SK-N-MC (cell line): ENCODE results near the gene ELAC2.
"Not testable (repeated sequence)": the region's sequence is repeated elsewhere in the genome, so short reads cannot be mapped to it uniquely, and the experiment has no call there.

Experiments used
- DNase-seq: peaks from one replicate; pipeline ENCODE4 v3.0.0-alpha.2; 2011; ENCODE audit warnings: low read depth, low spot score
- H3K27ac ChIP-seq: fragments of 200-600 bp; sonication (generic); 2 replicates; pipeline ENCODE4 v1.5.1; 2016; ENCODE audit warnings: mixed run types
- H3K36me3 ChIP-seq: fragments of 200-600 bp; sonication (generic); 2 replicates; pipeline ENCODE4 v1.6.1; 2017; ENCODE audit warnings: antibody characterized with exemption, low read length, mixed read lengths; ENCODE audit not compliant: insufficient read depth
- H3K4me3 ChIP-seq: fragments of 200-600 bp; sonication (generic); 2 replicates; pipeline ENCODE4 v1.5.1; 2016
- H3K9ac ChIP-seq: fragments of 200-600 bp; sonication (generic); 2 replicates; pipeline ENCODE4 v1.8.0; 2017; ENCODE audit warnings: mixed run types, mixed read lengths; ENCODE audit not compliant: insufficient read length
- H3K9me3 ChIP-seq: fragments of 200-600 bp; sonication (generic); 2 replicates; pipeline ENCODE4 v1.6.1; 2017; ENCODE audit warnings: low read depth, mild to moderate bottlenecking, antibody characterized with exemption, low read length, moderate library complexity, mixed read lengths
- EZH2 ChIP-seq: fragments of 200-600 bp; sonication (generic); IDR thresholded peaks from one replicate; pipeline ENCODE4 v1.6.1; 2017; ENCODE audit warnings: antibody characterized with exemption
- FOXP2 ChIP-seq: optimal IDR thresholded peaks from 2 replicates; pipeline ENCODE3; 2011; ENCODE audit warnings: mild to moderate bottlenecking, moderate library complexity; ENCODE audit not compliant: insufficient read depth; ENCODE audit errors: extremely low read length, control extremely low read depth
- POLR2AphosphoS5 ChIP-seq: IDR thresholded peaks from 2 replicates; pipeline ENCODE4 v1.6.1; 2012; ENCODE audit warnings: mild to moderate bottlenecking, low read depth, low read length, borderline replicate concordance

ELAC2 gene

GRCh38 chr17:12987120-12987519, 30.7 kb downstream of the ELAC2 start:
- no peak for DNase-seq
- no peak overlapping the region for H3K27ac ChIP-seq
- H3K36me3 ChIP-seq, result peaks cover 8% of the 10 kb centered on the region

GRCh38 chr17:12985431-12986293, 32.2 kb downstream of the ELAC2 start:
- H3K4me3 ChIP-seq, result no peak overlapping the region
- H3K9ac ChIP-seq, result no peak overlapping the region
- no peaks in the 10 kb centered on the region for H3K36me3 ChIP-seq
- TF ChIP-seq FOXP2 (no peak), EZH2 (no peak), POLR2AphosphoS5 (no peak)
- no peaks in the 10 kb centered on the region for H3K9me3 ChIP-seq
- no peak overlapping the region for H3K27ac ChIP-seq
- DNase-seq, result no peak

More at GRCh38 chr17:12987120-12987519, 30.7 kb downstream of the ELAC2 start:
- Histone ChIP-seq H3K9me3 (no peaks in the 10 kb centered on the region), H3K4me3 (no peak overlapping the region), H3K9ac (no peak overlapping the region)
- TF ChIP-seq POLR2AphosphoS5, result no peak
- TF ChIP-seq FOXP2, result no peak
- TF ChIP-seq EZH2, result no peak

GRCh38 chr17:12983991-12984884, 33.6 kb downstream of the ELAC2 start:
- TF ChIP-seq EZH2 (no peak), FOXP2 (no peak), POLR2AphosphoS5 (no peak)
- Histone ChIP-seq H3K9me3 (no peaks in the 10 kb centered on the region), H3K36me3 (no peaks in the 10 kb centered on the region), H3K4me3 (no peak overlapping the region), H3K9ac (no peak overlapping the region), H3K27ac (no peak overlapping the region)
- DNase-seq, result no peak

GRCh38 chr17:12982224-12982623, 35.6 kb downstream of the ELAC2 start:
- TF ChIP-seq POLR2AphosphoS5 (no peak), EZH2 (no peak)
- Histone ChIP-seq H3K4me3 (no peak overlapping the region), H3K36me3 (no peaks in the 10 kb centered on the region), H3K9ac (no peak overlapping the region), H3K9me3 (no peaks in the 10 kb centered on the region), H3K27ac (no peak overlapping the region)
- DNase-seq, result no peak

GRCh38 chr17:12979826-12980500, 37.9 kb downstream of the ELAC2 start:
- no peak for DNase-seq
- Histone ChIP-seq H3K27ac (no peak overlapping the region), H3K9me3 (no peaks in the 10 kb centered on the region), H3K9ac (no peak overlapping the region), H3K36me3 (no peaks in the 10 kb centered on the region), H3K4me3 (no peak overlapping the region)
- no peak for TF ChIP-seq EZH2

- no peaks in the 10 kb centered on the region for H3K36me3 ChIP-seq
- H3K27ac ChIP-seq, result no peak overlapping the region
- H3K9ac ChIP-seq, result no peak overlapping the region
- H3K4me3 ChIP-seq, result no peak overlapping the region
- TF ChIP-seq EZH2, result no peak
- no peak for TF ChIP-seq FOXP2
- no peak for TF ChIP-seq POLR2AphosphoS5
- DNase-seq, result no peak
- no peaks in the 10 kb centered on the region for H3K9me3 ChIP-seq
These were observed 38.6 kb downstream of the ELAC2 start for GRCh38 chr17:12979246-12979645.

GRCh38 chr17:12978787-12979186, 39.0 kb downstream of the ELAC2 start:
- DNase-seq, H3K9ac ChIP-seq, H3K4me3 ChIP-seq, H3K9me3 ChIP-seq, H3K36me3 ChIP-seq, H3K27ac ChIP-seq: not testable (repeated sequence)

GRCh38 chr17:12977008-12977751, 40.6 kb downstream of the ELAC2 start:
- no peak for DNase-seq
- no peak overlapping the region for H3K4me3 ChIP-seq
- TF ChIP-seq EZH2, result no peak
- TF ChIP-seq FOXP2, result no peak
- no peak for TF ChIP-seq POLR2AphosphoS5
- no peak overlapping the region for H3K9ac ChIP-seq
- H3K27ac ChIP-seq, result no peak overlapping the region
- H3K36me3 ChIP-seq, result no peaks in the 10 kb centered on the region
- no peaks in the 10 kb centered on the region for H3K9me3 ChIP-seq
